ENCODE data around the gene CGNL1. TPM values are rescaled to one million over a fixed set of nuclear protein-coding genes. Genes with fewer than 3 reads are reported as not detected.

The CGNL1 gene
- total RNA-seq, 1 donor = 0.90 TPM

DNA sequence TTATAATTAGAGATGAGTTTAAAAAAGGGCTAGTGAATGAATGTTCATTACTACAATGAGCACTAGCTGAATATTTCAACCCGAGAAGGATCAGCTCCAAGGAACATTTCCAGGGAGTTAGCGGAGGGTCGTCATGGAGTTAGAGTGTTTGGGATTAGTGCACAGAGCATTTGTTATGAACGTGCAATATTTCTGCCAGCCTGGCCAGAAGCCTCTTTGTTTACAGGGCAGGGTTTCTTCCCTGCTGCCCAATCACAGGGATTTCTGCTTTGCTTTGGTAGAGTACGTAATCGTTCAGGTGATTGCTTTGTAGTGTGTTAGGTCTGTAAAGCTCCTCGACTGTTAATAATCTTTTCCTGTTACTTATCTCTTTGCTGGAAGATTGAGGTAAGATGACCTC, 5.9 kb downstream of the CGNL1 start:
- no peak overlapping the region for H3K4me3 ChIP-seq (ENCODE audit: low read depth, low read length)
- no peak for TF ChIP-seq CTCF (IDR thresholded peaks at IDR 0.05; ENCODE audit: insufficient read depth, low read length)
- DNase-seq (ENCODE audit: low read depth) = no peak

DNA sequence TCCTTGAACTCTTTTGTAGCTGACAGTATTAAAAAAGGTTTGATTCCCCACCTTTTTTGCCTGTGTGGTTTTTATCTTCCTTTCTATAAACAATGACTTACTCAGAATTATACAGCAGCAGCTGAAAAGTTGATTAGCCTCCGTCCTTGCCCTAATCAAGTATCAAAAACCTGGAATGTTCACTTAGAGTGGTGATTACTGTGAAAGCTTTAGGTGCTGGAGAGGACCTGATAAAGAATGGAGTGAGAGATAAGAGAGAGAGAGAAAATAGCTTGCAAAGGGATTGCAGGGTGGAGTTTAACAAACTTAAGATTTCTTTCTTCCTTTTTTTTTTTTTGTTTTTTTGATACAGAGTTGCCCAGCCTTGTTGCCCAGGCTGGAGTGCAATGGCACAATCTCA, 6.7 kb downstream of the CGNL1 start:
- no peak for DNase-seq (ENCODE audit: low read depth)
- H3K4me3 ChIP-seq (ENCODE audit: low read depth, low read length) = no peak overlapping the region
- no peak for TF ChIP-seq CTCF (IDR thresholded peaks at IDR 0.05; ENCODE audit: insufficient read depth, low read length)

GRCh38 chr15:57384024-57384423, 7.7 kb downstream of the CGNL1 start:
- H3K4me3 ChIP-seq (ENCODE audit: low read depth, low read length) = no peak overlapping the region
- peak; percentile 90 for DNase-seq (ENCODE audit: low read depth)
- TF ChIP-seq CTCF (IDR thresholded peaks at IDR 0.05; ENCODE audit: insufficient read depth, low read length) = no peak

DNA sequence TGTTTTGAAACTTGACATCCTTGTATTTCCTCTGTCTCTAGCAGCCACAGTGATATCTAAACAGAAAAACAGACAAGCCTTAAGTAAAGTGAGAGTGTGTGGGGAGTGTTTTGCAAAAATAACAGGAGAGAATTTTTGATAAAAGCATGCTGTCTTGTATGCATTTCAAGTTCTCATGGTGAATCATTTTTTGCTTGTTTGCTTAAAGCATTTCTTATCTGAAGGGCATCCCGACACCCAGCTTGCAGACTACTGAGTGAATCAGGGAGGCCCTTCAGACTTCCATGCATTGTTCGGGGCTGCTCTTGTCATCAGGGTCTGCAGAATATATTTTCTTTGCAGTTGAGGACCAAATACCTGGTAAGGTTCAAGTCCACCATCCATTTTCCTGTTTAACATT, 8.5 kb downstream of the CGNL1 start:
- DNase-seq (ENCODE audit: low read depth) = peak; percentile 75
- no peak overlapping the region for H3K4me3 ChIP-seq (ENCODE audit: low read depth, low read length)
- no peak for TF ChIP-seq CTCF (IDR thresholded peaks at IDR 0.05; ENCODE audit: insufficient read depth, low read length)

DNA sequence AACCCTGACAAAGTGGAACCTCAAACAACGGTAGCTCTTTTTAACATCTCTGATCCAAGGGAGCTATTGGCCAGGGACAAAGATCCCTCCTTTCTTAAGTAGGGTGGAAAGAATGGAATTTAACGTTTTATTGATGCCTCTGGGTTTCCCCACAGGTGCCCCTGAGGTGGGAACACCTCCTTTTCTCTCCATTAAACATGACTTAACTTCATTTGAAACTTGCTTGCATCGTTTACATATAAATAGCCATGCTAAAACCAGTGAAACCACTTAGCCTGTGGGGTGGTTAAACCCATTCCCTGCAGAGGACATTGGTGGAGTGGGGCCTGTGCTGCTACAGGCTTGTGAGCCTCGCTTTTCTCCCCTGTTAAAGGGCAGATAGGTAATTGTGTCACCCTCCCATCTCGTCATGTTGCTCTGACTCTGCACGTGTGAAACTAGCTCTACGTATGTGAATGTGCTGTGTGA, 9.7 kb downstream of the CGNL1 start:
- no peak for DNase-seq (ENCODE audit: low read depth)
- no peak overlapping the region for H3K4me3 ChIP-seq (ENCODE audit: low read depth, low read length)
- TF ChIP-seq CTCF (IDR thresholded peaks at IDR 0.05; ENCODE audit: insufficient read depth, low read length) = no peak

- H3K4me3 ChIP-seq (ENCODE audit: low read depth, low read length) = no peak overlapping the region
- no peak for TF ChIP-seq CTCF (IDR thresholded peaks at IDR 0.05; ENCODE audit: insufficient read depth, low read length)
- DNase-seq (ENCODE audit: low read depth) = no peak
Observed at GRCh38 chr15:57386976-57387375, 10.7 kb downstream of the CGNL1 start.

DNA sequence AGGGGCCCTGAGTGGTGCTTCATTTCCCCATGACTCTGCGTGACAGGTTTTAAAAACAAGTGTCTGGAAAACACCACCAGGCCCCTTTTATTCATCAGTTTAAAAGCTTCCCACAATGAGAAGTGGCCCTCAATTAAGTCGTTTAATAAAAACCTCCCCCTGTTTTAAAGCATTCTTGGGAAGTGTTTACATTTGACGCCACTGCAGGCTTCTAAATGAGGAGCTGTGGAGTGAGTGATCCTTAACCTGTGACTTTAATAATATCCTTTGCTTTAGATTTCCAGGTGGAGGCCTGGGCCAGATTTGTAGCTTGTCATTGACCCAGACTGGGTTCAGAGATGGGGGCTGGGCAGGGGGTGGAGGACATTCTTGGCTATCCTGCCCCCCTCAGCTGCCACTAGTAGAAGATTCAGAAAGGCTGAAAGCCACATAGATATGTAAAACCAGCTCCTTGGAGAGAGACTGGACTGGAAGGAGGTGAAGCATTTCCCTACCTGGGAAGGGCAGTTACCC, 11.3 kb downstream of the CGNL1 start:
- TF ChIP-seq CTCF (IDR thresholded peaks at IDR 0.05; ENCODE audit: insufficient read depth, low read length) = no peak
- H3K4me3 ChIP-seq (ENCODE audit: low read depth, low read length) = no peak overlapping the region
- DNase-seq (ENCODE audit: low read depth) = no peak

All from fibroblast of the aortic adventitia (primary cell).